ENCODE results near the gene PSPN.

PSPN gene

DNA sequence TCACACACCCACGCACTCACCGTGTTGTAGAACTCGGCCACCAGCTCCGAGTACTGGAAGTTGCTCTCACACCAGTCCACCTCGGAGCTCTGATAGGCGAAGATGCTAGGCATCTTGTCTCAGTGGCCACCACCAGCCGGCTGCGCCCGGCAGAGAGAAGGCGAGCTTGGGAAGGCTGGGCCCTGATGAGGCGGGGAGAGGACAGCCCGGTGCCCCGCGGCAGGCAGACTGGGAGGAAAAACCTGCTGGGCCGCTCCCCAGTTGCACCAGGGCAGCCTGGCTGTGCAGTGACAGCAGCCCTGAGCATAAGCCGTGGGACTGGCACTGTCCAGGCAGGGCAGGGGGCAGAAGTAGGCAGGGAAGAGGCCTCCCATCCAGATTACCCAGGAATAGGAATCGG is 42.3 kb downstream of the PSPN start, which contains the start of gene ACER1:
Gene ACER1 (minus strand): TSS at position 174 of the 400 bp plus-strand sequence. CDS start 61 bp downstream, at position 113.
- no peaks in the 10 kb centered on the region for H3K9me3 ChIP-seq (ENCODE audit: insufficient read depth, low read length, severe bottlenecking)
- no peak for ATAC-seq (ENCODE audit: insufficient read depth, low read depth)
- no peak within 1 kb of the TSS for H2AFZ ChIP-seq (ENCODE audit: low read depth, low read length)
- no peak within 1 kb of the TSS for H3K4me3 ChIP-seq (ENCODE audit: low read depth in 1 of 2, low read length in 2 of 2)
- H3K36me3 ChIP-seq (ENCODE audit: insufficient read depth, low read length), result no peaks in the 10 kb centered on the region
- H3K27ac ChIP-seq (ENCODE audit: low read length), result no peak within 1 kb of the TSS
- no peak for TF ChIP-seq EZH2 (IDR thresholded peaks at IDR 0.05; ENCODE audit: borderline replicate concordance, low read depth, low read length, severe bottlenecking)
- TF ChIP-seq, protein P1, sequence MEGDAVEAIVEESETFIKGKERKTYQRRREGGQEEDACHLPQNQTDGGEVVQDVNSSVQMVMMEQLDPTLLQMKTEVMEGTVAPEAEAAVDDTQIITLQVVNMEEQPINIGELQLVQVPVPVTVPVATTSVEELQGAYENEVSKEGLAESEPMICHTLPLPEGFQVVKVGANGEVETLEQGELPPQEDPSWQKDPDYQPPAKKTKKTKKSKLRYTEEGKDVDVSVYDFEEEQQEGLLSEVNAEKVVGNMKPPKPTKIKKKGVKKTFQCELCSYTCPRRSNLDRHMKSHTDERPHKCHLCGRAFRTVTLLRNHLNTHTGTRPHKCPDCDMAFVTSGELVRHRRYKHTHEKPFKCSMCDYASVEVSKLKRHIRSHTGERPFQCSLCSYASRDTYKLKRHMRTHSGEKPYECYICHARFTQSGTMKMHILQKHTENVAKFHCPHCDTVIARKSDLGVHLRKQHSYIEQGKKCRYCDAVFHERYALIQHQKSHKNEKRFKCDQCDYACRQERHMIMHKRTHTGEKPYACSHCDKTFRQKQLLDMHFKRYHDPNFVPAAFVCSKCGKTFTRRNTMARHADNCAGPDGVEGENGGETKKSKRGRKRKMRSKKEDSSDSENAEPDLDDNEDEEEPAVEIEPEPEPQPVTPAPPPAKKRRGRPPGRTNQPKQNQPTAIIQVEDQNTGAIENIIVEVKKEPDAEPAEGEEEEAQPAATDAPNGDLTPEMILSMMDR (IDR thresholded peaks at IDR 0.05; ENCODE audit: borderline replicate concordance, extremely low read depth, low read length, poor library complexity, severe bottlenecking), result no peak
- no peaks in the 10 kb centered on the region for H3K79me2 ChIP-seq (ENCODE audit: insufficient read depth, low read length)
- H3K27me3 ChIP-seq (ENCODE audit: insufficient read depth, low read length, poor library complexity), result no peaks in the 10 kb centered on the region
- no peaks in the 10 kb centered on the region for H4K20me1 ChIP-seq (ENCODE audit: insufficient read depth, low read length)
- no peak for DNase-seq
- H3K4me2 ChIP-seq (ENCODE audit: insufficient read depth, low read length), result no peak within 1 kb of the TSS
- no peak within 1 kb of the TSS for H3K9ac ChIP-seq (ENCODE audit: low read depth, low read length)
- no peaks in the 10 kb centered on the region for H3K4me1 ChIP-seq (ENCODE audit: insufficient read depth, low read length)

DNA sequence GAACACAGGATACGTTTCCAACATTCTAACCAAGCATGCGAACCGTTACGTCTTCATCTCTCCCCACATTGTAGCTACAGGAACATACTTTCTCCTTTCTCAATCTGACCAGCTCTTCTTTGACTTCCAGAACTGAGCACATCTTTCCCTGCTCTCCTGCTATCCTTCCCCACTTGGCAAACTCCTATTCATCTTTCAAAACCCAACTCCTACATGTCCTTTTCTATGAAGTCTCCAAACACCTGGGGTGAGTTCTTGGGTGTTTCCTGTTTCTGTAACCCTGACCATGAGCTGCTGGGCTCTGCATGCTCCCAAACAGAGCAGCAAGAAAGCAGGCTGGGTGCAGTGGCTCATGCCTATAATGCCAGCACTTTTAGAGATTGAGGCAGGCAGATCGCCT is 48.9 kb downstream of the PSPN start:
- ATAC-seq (ENCODE audit: insufficient read depth, low read depth) (no peak), DNase-seq (no peak)
- TF ChIP-seq, protein P1 (IDR thresholded peaks at IDR 0.05; ENCODE audit: borderline replicate concordance, extremely low read depth, low read length, poor library complexity, severe bottlenecking), result no peak
- TF ChIP-seq EZH2 (IDR thresholded peaks at IDR 0.05; ENCODE audit: borderline replicate concordance, low read depth, low read length, severe bottlenecking), result no peak
- Histone ChIP-seq H3K4me3 (ENCODE audit: low read depth in 1 of 2, low read length in 2 of 2) (no peak overlapping the region), H3K9ac (ENCODE audit: low read depth, low read length) (no peak overlapping the region), H3K9me3 (ENCODE audit: insufficient read depth, low read length, severe bottlenecking) (no peaks in the 10 kb centered on the region), H3K4me1 (ENCODE audit: insufficient read depth, low read length) (no peaks in the 10 kb centered on the region), H3K79me2 (ENCODE audit: insufficient read depth, low read length) (no peaks in the 10 kb centered on the region), H3K36me3 (ENCODE audit: insufficient read depth, low read length) (no peaks in the 10 kb centered on the region), H4K20me1 (ENCODE audit: insufficient read depth, low read length) (no peaks in the 10 kb centered on the region), H3K27me3 (ENCODE audit: insufficient read depth, low read length, poor library complexity) (no peaks in the 10 kb centered on the region), H3K27ac (ENCODE audit: low read length) (no peak overlapping the region), H2AFZ (ENCODE audit: low read depth, low read length) (no peak overlapping the region), H3K4me2 (ENCODE audit: insufficient read depth, low read length) (no peak overlapping the region)

DNA sequence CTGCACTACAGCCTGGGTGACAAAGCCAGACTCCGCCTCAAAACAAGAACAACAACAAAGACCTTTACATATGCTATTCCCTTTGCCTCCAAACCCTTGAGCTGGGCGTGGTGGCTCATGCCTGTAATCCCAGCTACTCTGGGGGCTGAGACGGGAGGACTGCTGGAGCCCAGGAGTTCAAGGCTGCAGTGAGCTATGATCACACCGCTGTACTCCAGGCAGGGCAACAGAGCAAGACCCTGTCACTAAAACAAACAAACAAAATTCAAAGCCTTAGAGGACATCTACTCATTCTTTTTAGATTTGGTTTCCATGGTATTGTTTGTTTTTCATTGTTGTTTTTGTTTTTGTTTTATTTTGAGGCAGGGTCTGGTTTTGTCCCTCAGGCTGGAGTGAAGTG is 50.1 kb downstream of the PSPN start:
- H3K36me3 ChIP-seq (ENCODE audit: insufficient read depth, low read length), result no peaks in the 10 kb centered on the region
- H3K79me2 ChIP-seq (ENCODE audit: insufficient read depth, low read length), result no peaks in the 10 kb centered on the region
- no peak for ATAC-seq (ENCODE audit: insufficient read depth, low read depth)
- no peak for TF ChIP-seq EZH2 (IDR thresholded peaks at IDR 0.05; ENCODE audit: borderline replicate concordance, low read depth, low read length, severe bottlenecking)
- TF ChIP-seq, protein P1 (IDR thresholded peaks at IDR 0.05; ENCODE audit: borderline replicate concordance, extremely low read depth, low read length, poor library complexity, severe bottlenecking), result no peak
- H3K9ac ChIP-seq (ENCODE audit: low read depth, low read length), result no peak overlapping the region
- H3K9me3 ChIP-seq (ENCODE audit: insufficient read depth, low read length, severe bottlenecking), result no peaks in the 10 kb centered on the region
- no peak overlapping the region for H3K27ac ChIP-seq (ENCODE audit: low read length)
- no peak overlapping the region for H3K4me2 ChIP-seq (ENCODE audit: insufficient read depth, low read length)
- no peak overlapping the region for H3K4me3 ChIP-seq (ENCODE audit: low read depth in 1 of 2, low read length in 2 of 2)
- H3K4me1 ChIP-seq (ENCODE audit: insufficient read depth, low read length), result no peaks in the 10 kb centered on the region
- H2AFZ ChIP-seq (ENCODE audit: low read depth, low read length), result no peak overlapping the region
- no peaks in the 10 kb centered on the region for H3K27me3 ChIP-seq (ENCODE audit: insufficient read depth, low read length, poor library complexity)
- no peak for DNase-seq
- H4K20me1 ChIP-seq (ENCODE audit: insufficient read depth, low read length), result no peaks in the 10 kb centered on the region

All from DND-41 (cell line).